CD4-positive, alpha-beta T cell treated with Interleukin-21 for 1 hour (primary cell): ENCODE measurements around the gene ADCY10.
"Not testable (repeated sequence)": the region's sequence is repeated elsewhere in the genome, so short reads cannot be mapped to it uniquely, and the experiment has no call there.

Source experiments
- DNase-seq: peaks from one replicate; pipeline ENCODE4 v3.0.0-alpha.2; 2020

The ADCY10 gene

GRCh38 chr1:167913895-167914496, at the start of gene ADCY10:
Gene ADCY10, minus strand, starts transcription at chr1:167914134. Its CDS starts 8,994 bp downstream, at chr1:167905140.
- DNase-seq, result no peak

- DNase-seq, result no peak
Observed at GRCh38 chr1:167957710-167958109, 43.8 kb upstream of the ADCY10 start.

- DNase-seq, result no peak
Observed at GRCh38 chr1:167955915-167956314, 42.0 kb upstream of the ADCY10 start.

- DNase-seq, result no peak
Observed at GRCh38 chr1:167950569-167950968, 36.6 kb upstream of the ADCY10 start.

- DNase-seq, result no peak
Observed at GRCh38 chr1:167949785-167950184, 35.9 kb upstream of the ADCY10 start.

GRCh38 chr1:167947733-167948132, 33.8 kb upstream of the ADCY10 start:
- no peak for DNase-seq

GRCh38 chr1:167943541-167943940, 29.6 kb upstream of the ADCY10 start:
- no peak for DNase-seq

- no peak for DNase-seq
Observed at GRCh38 chr1:167940264-167940663, 26.3 kb upstream of the ADCY10 start.

GRCh38 chr1:167938080-167938636, 24.2 kb upstream of the ADCY10 start:
- no peak for DNase-seq

GRCh38 chr1:167937709-167938010, 23.7 kb upstream of the ADCY10 start:
- no peak for DNase-seq

GRCh38 chr1:167936930-167937708, 23.2 kb upstream of the ADCY10 start, which contains the start of gene MPC2:
Gene MPC2, minus strand, starts transcription at chr1:167937072. Its CDS starts 1,231 bp downstream, at chr1:167935841.
- peak; percentile 70 for DNase-seq

GRCh38 chr1:167936068-167936929, 22.4 kb upstream of the ADCY10 start, which contains the start of gene DCAF6:
Gene DCAF6, plus strand, starts transcription at chr1:167936683. Its CDS starts 229 bp downstream, at chr1:167936912.
- DNase-seq, result peak; percentile 99

GRCh38 chr1:167935216-167936067, 21.5 kb upstream of the ADCY10 start:
- DNase-seq, result peak; percentile 46

- DNase-seq, result no peak
Observed at GRCh38 chr1:167934426-167935215, 20.7 kb upstream of the ADCY10 start.

GRCh38 chr1:167933788-167934187, 19.9 kb upstream of the ADCY10 start:
- no peak for DNase-seq

- DNase-seq, result no peak
Observed at GRCh38 chr1:167929725-167930124, 15.8 kb upstream of the ADCY10 start.

- DNase-seq, result not testable (repeated sequence)
Observed at GRCh38 chr1:167928919-167929318, 15.0 kb upstream of the ADCY10 start.

- no peak for DNase-seq
Observed at GRCh38 chr1:167928457-167928852, 14.5 kb upstream of the ADCY10 start.

- DNase-seq, result no peak
Observed at GRCh38 chr1:167927046-167927754, 13.3 kb upstream of the ADCY10 start.

GRCh38 chr1:167926486-167926997, 12.6 kb upstream of the ADCY10 start:
- no peak for DNase-seq
